Kidney (tissue), 14 donors: ENCODE data around the gene MOSPD2. TPM values are rescaled to one million over a fixed set of nuclear protein-coding genes. Genes with fewer than 3 reads are reported as not detected.

Source experiments
- DNase-seq, 5 donors: peaks; one replicate each; pipeline ENCODE4 v3.0.0-alpha.2; 2013 to 2020
- FAIRE-seq: peaks from 2 replicates; lab custom pipeline; 2012; peaks lifted over from hg19 to GRCh38; lab: Jason Lieb, UNC
- H3K27ac ChIP-seq, 2 donors: one replicate each; pipeline ENCODE4 v1.7.0; 2013; ENCODE audit warnings: low read depth in 2 of 2, low read length in 2 of 2, inconsistent platforms in 1 of 2
- H3K27me3 ChIP-seq: one replicate; pipeline ENCODE4 v1.7.1; 2013; ENCODE audit warnings: low read length, inconsistent platforms; ENCODE audit not compliant: control insufficient read depth, insufficient read depth
- H3K36me3 ChIP-seq, 3 donors: one replicate each; pipeline versions ENCODE4 v1.7.0 to v1.7.1; 2013; ENCODE audit warnings: low read length in 3 of 3, control low read depth in 1 of 3, inconsistent platforms in 1 of 3; ENCODE audit not compliant: insufficient read depth in 3 of 3, control insufficient read depth in 2 of 3
- H3K4me1 ChIP-seq, 3 donors: one replicate each; pipeline versions ENCODE4 v1.7.0 to v1.7.1; 2013; ENCODE audit warnings: low read length in 3 of 3, inconsistent platforms in 1 of 3, low read depth in 1 of 3; ENCODE audit not compliant: control insufficient read depth in 2 of 3, insufficient read depth in 2 of 3
- H3K4me3 ChIP-seq, 3 donors: one replicate each; pipeline versions ENCODE4 v1.7.0 to v1.8.1; 2013; ENCODE audit warnings: low read length in 3 of 3, control low read depth in 1 of 3, inconsistent platforms in 1 of 3
- H3K9ac ChIP-seq, 3 donors: one replicate each; pipeline versions ENCODE4 v1.7.0 to v1.7.1; 2013; ENCODE audit warnings: low read length in 3 of 3, control low read depth in 1 of 3, inconsistent platforms in 1 of 3
- H3K9me3 ChIP-seq, 3 donors: one replicate each; pipeline versions ENCODE4 v1.7.0 to v1.7.1; 2013; ENCODE audit warnings: low read length in 3 of 3, control low read depth in 1 of 3, inconsistent platforms in 1 of 3; ENCODE audit not compliant: control insufficient read depth in 2 of 3, insufficient read depth in 1 of 3
- CTCF ChIP-seq: IDR thresholded peaks from 3 replicates; pipeline ENCODE4 v1.5.1; 2012; ENCODE audit warnings: mild to moderate bottlenecking, moderate library complexity, borderline replicate concordance; ENCODE audit not compliant: insufficient read depth; ENCODE audit errors: extremely low read depth
- intact Hi-C: fragments of 100-400 bp; cut with DNase I; formaldehyde crosslinking; loops from one replicate; pipeline ENCODE4 v1.11.1; 2022
- polyA plus RNA-seq: library from polyadenylated mRNA; stranded (reverse); fragments of 350-450 nt; fragmentation: Illumina TruSeq; extraction: RNeasy Lipid Tissue Mini Kit (QIAGEN cat#74804); gene quantifications from one replicate; pipeline ENCODE4 v1.2.3, GENCODE V29; 2014; ENCODE audit warnings: low read depth, low replicate concordance; ENCODE audit not compliant: insufficient read depth
- total RNA-seq: library from RNA; stranded (reverse); fragmentation: NEBNext Ultra II Directional; extraction: Animal tissue kit (Norgen Biotek cat#: 25700); gene quantifications from one replicate; pipeline ENCODE4 v1.2.1, GENCODE V29; 2021
- donor health status: control.
- donor health status: control.
- donor health status: control.
- donor health status: control.
- donor health status: control.
- donor health status: DM: yes; HTN: yes; CAD: no.
- donor health status: Normal renal cell carcinoma (clear cell type).

Gene MOSPD2
- total and polyA plus RNA-seq, 2 donors from 2014 or later = 4.0 to 14.4 TPM

GRCh38 chrX:14865201-14865600, 8.0 kb upstream of the MOSPD2 start:
- Histone ChIP-seq H3K4me1 (no peaks in the 10 kb centered on the region), H3K9me3 (peaks cover 0 to 4% (median 0%) of the 10 kb centered on the region in 3 donors), H3K9ac (no peak overlapping the region), H3K27ac (no peak overlapping the region), H3K36me3 (no peaks in the 10 kb centered on the region), H3K4me3 (no peak overlapping the region), H3K27me3 (no peaks in the 10 kb centered on the region)
- FAIRE-seq (no peak), DNase-seq (no peak)
- intact Hi-C loops = no loop called here
- TF ChIP-seq CTCF = no peak

GRCh38 chrX:14871767-14872166, 1.5 kb upstream of the MOSPD2 start:
- Histone ChIP-seq H3K9ac (no peak overlapping the region), H3K27me3 (no peaks in the 10 kb centered on the region)

GRCh38 chrX:14872355-14872754, 866 bp upstream of the MOSPD2 start:
- no peak overlapping the region for H3K9ac ChIP-seq
- intact Hi-C loops = no loop called here
- TF ChIP-seq CTCF = no peak
- peaks cover 0 to under 1% (median 0%) of the 10 kb centered on the region in 3 donors for H3K9me3 ChIP-seq
- DNase-seq (peak in 1 of 5 donors; percentile 39), FAIRE-seq (no peak)
- H3K36me3 ChIP-seq = no peaks in the 10 kb centered on the region
- no peaks in the 10 kb centered on the region for H3K27me3 ChIP-seq
- no peaks in the 10 kb centered on the region for H3K4me1 ChIP-seq
- peak overlapping the region; percentile 63 to 79 (median 71) for H3K4me3 ChIP-seq
- H3K27ac ChIP-seq = no peak overlapping the region

More at GRCh38 chrX:14871767-14872166, 1.5 kb upstream of the MOSPD2 start:
- TF ChIP-seq CTCF = no peak
- Histone ChIP-seq H3K9me3 (peaks cover 0 to 4% (median 0%) of the 10 kb centered on the region in 3 donors), H3K27ac (no peak overlapping the region), H3K4me1 (no peaks in the 10 kb centered on the region), H3K36me3 (no peaks in the 10 kb centered on the region), H3K4me3 (no peak overlapping the region)
- no peak for DNase-seq
- no peak for FAIRE-seq
- intact Hi-C loops = no loop called here

- H3K4me3 ChIP-seq = peak overlapping the region; percentile 89 to 96 (median 91)
- no peak for TF ChIP-seq CTCF
- H3K4me1 ChIP-seq = no peaks in the 10 kb centered on the region
- peak overlapping the region in 1 of 2 donors; percentile 53 for H3K27ac ChIP-seq
- no peaks in the 10 kb centered on the region for H3K9me3 ChIP-seq
- H3K36me3 ChIP-seq = no peaks in the 10 kb centered on the region
- H3K9ac ChIP-seq = peak overlapping the region; percentile 76 to 86 (median 82)
- intact Hi-C loops = no loop called here
- peak in 2 of 5 donors; percentile 7 to 23 for DNase-seq
- no peaks in the 10 kb centered on the region for H3K27me3 ChIP-seq
- FAIRE-seq = no peak
Measured at GRCh38 chrX:14873676-14874049, 442 bp downstream of the MOSPD2 start.
